DMS53 (cell line): ENCODE results near the gene GUCA1C.

Experiments
- DNase-seq: peaks from one replicate; lab custom pipeline; 2025; lab: John Stamatoyannopoulos, UW

Gene GUCA1C

DNA sequence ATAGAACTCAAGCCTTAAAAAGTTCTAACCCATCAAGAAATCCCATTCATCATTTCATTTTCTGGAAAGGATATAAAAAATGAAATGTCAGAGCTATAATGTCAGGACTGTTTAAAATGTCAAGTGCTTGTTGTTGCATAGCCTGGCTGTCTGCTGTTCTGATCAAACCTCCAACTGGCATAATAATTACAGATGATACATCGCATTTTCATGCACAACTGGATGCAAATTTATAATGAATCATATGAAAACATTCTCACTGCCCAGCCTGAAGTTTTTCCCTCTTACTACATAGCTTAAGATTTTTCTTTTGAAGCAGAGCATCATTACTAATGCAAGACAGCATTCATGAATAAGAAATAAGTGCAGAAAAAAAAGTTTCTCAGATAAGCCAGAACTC is 46.5 kb downstream of the GUCA1C start:
- no peak for DNase-seq

DNA sequence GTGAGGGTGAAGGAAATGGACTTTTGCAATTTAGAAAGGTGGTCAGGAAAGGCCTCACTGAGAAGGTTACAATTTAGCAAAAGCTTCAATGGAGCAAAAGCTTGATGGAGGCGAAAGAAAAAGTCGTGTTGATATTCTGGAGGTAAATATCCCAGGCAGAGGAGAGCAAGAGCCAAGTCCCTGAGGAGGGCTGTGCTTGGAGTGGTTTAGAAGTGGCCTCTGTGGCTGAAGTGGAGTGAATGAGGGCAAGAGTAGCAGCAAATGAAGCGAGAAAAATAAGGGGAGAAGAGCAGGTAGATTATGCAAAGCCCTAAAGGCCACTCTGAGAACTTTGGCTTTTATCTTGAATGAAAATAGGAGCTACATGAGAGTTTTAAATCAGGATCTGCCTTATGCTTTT is 54.1 kb downstream of the GUCA1C start:
- DNase-seq = peak; percentile 51

DNA sequence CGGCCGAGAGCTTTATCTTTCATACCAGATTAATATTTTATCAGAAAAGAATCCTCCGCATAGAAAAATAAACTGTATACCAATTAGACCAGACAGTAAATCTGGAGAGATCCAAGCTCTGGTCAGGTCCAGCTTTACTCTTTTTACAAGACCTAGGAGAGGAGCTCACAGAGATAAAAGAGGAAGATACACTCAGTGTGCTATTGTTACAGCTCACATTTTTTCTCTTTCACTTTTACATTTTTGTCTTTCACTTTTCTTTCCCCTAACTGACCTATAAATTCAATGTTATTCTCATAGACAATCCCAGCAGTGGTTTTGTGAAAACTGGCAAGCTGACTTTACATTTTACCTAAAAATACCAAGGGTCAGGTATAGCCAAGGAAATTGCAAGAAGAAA is 55.8 kb downstream of the GUCA1C start:
- DNase-seq = no peak

DNA sequence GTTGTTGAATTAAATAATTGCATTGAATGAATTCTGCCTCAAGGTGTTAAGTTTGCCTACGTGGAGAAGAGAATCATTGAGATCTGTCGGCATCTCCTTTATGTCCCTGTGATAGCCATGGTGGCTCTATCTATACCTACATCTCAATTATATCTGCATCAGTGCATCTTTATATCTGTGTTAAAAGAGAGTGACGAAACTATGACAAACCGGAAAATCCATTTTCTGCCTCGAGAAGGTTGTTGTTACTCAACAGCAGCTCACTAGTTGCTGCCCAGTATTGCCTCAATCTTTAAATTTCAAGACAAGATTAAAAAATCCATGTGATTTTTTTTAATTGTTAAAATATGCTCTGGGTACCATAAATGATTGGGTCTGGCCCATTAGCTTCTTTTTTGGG is 58.7 kb downstream of the GUCA1C start:
- no peak for DNase-seq

DNA sequence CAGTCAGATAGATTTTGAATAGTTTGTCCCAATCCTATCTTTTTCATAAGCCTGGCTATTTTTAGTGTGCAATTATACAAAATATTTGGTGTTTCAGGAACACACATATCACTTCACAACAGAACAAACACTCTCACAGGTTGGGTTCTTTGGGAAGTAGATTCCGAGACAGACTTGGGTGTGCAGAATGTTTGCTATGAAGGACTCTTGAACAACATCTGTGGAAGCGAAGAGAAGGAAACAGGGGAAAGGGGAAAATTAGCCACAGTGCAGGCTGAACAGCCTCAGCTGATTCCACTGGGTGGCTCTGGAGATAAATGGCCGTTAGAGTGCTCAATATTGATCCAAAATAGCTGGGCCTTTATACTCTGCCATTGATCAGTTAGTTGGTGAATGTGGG is 61.8 kb downstream of the GUCA1C start:
- DNase-seq = no peak

DNA sequence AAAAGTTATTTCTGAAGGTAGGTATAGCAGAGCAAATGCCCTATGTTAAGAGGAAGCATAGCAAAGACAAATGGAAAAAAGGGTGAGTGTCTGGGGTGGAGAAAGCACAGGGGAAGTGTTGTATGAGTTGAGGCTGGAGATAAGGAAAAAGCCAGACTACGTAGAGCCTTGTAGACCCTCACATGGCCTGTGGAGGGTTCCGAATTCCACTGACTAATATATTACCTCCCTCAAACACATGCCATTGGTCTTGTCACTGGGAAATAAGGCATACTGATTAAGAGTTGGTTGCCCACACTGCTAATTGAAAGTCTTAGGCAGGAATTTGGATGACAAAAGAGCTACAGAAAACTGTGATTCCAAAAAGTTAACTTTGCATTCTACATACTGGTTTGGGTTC is 65.9 kb downstream of the GUCA1C start:
- no peak for DNase-seq

DNA sequence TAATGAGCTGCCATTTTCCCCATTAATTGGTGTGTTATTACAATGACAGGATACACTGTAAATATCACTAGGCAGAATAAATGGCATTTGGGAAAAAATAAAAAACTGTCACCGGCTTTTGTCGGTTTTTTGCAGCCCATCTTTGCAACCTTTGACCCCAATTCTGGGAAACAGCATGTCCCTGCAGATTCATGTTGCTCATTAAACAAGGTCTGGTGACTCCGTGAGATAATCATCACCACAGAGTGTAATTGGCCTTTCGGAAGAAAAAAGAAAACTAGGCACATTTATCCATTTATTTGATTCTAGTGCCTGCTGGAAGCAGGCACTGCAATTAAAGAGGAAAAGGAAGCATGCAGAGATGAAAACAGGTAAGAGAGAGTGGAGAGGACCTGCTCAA is 66.6 kb downstream of the GUCA1C start:
- no peak for DNase-seq

DNA sequence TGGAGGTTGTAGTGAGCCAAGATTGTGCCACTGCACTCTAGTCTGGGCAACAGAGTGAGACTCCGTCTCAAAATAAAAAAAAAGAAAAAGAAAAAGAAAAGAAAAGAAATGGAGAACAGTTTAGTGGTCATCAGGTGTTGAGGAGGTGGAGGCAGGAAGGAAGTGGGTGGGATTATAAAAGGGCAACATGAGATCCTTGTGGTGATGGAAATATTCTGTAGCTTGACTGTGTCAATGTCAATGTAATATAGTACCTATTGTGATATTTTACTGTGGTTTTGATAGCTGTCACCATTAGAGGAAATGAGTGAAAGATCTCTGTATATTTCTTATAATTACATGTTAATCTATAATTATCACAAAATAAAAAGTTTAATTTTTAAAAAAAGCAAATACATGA is 70.3 kb downstream of the GUCA1C start:
- DNase-seq = no peak

DNA sequence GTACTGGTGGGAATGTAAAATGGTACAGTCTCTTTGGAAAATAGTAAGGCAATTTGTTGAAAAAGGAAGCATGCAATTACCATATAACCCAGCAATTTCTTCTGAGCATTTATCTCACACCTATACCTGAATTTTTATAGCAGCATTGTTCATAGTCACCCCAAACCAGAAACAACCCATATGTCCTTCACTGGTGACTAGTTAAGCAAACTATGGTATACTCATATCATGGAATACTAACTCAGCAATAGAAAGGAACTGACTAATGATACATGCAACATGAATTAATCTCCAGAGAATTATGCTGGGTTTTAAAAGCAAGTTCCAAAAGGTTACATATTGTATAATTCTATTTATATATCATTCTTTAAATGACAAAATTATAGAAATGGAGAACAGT is 70.9 kb downstream of the GUCA1C start:
- no peak for DNase-seq

DNA sequence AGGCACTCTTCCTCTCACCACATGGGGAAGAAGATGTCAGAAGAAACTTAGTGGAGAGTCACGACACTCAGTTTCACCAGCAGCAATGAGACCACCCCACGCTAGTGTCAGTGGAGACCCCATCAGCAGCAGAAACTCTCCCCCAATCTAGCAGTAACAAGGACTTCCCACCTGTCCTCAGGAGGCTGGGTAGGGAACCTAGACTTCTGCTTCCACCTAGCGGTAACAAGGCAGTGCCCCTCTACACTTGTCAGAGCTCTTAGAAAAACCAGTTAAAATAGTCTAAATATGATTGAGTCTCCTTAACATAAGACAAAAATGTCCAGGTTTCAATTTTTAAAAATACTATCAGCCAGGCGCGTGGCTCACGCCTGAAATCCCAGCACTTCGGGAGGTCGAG is 73.8 kb downstream of the GUCA1C start:
- DNase-seq = peak; percentile 27

DNA sequence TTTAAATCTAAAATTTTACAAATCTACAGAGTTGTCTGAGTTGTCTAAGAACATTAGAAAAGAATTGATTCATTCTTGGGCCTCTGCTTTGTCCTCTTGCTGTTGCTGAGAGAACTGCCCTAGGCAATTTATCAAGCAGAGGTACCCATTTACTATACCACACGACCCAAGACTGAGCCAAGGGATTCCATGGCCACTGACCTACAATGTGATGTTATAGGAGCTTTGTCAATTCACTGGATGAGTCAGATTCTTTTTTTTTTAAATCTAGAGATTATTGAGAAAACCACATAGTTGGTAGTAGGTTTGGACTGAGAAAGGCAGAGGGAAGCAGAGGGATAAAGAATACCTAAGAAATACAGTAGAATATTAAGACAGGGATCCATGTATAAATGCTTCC is 75.8 kb downstream of the GUCA1C start:
- no peak for DNase-seq

DNA sequence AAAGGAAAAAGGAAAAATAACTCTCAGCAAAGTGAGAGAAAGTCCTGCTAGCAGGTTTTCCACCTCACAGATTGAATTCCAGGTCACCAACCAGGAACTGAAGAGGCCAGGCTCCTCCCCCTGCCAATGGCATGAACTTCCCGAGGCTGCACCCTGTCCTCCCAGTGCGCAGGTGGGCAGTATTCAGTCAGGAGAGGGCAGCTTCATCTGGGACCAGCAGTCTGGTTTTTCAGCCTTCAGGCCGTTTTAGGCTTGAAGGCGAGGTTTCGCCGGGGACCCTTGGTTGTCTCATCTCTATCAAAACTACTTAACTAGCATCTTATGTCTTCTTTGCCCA is 89.9 kb downstream of the GUCA1C start:
- peak; percentile 64 for DNase-seq

DNA sequence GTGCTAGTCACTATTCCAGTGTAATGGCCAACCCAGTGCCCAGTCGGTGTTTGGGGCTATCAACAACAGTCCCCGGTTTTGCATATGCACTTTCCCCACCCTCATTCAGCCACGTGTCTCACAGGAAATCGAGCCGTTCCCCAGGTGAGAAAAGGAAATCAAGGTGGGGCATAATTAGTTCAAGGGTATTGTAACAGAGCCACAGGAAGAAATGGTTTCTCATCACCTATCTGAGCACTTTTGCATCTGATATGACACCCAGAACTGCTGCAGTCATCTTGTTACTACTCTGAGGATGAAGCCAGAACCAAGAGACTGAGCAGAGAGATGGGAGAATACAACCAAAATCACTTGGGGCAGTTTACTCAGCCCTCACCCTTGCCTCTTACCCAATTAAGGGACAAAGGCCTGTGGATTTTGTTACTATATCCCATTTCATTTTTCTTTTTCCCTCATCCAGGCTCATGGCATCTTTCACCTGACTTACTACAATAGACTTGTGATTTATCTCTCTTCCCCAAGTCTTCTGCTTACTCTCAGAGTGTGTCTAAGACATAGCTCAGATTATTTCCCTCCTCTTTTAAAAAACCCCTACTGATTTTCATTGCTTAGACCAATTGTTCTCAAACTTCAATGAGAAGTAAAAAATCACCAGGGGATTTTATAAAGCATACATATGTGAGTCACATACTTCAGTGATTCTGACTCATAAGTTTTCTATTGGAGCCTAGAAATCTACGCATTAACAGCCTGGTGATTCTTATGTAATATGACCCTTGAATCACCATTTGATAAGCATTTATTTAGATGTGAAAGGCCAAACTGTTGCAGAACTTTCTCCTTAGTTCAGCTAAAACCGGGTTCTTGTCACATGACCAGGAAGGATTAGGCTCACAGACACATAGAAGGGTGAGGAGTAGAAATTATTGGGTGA is 90.5 kb downstream of the GUCA1C start:
- DNase-seq = peak; percentile 77

DNA sequence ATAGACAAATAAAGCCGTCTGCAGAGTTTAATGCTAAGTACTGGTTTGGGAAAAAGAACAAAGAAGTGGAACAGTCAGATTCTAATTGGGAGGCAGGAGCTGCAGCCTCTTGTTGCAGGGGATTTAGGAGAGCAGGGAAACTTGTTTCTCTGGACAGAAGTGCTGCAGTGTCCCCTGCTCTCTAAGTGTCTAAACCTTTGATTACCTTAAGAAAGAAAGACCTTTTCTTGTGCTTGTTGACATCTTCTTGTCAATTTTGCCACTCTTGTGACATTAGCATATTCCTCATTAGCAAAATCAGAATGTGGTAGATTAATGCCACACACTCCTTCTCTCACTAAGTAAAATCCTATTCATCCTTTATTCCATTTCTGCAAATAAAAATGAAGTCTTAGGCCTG is 92.3 kb downstream of the GUCA1C start:
- no peak for DNase-seq
